SK-N-MC (cell line): ENCODE results near the gene ASB17.
"Not testable (repeated sequence)": the region's sequence is repeated elsewhere in the genome, so short reads cannot be mapped to it uniquely, and the experiment has no call there.

Experiments
- DNase-seq: peaks from one replicate; pipeline ENCODE4 v3.0.0-alpha.2; 2011; ENCODE audit warnings: low read depth, low spot score
- H3K27ac ChIP-seq: fragments of 200-600 bp; sonication (generic); 2 replicates; pipeline ENCODE4 v1.5.1; 2016; ENCODE audit warnings: mixed run types
- H3K36me3 ChIP-seq: fragments of 200-600 bp; sonication (generic); 2 replicates; pipeline ENCODE4 v1.6.1; 2017; ENCODE audit warnings: antibody characterized with exemption, low read length, mixed read lengths; ENCODE audit not compliant: insufficient read depth
- H3K4me3 ChIP-seq: fragments of 200-600 bp; sonication (generic); 2 replicates; pipeline ENCODE4 v1.5.1; 2016
- H3K9ac ChIP-seq: fragments of 200-600 bp; sonication (generic); 2 replicates; pipeline ENCODE4 v1.8.0; 2017; ENCODE audit warnings: mixed run types, mixed read lengths; ENCODE audit not compliant: insufficient read length
- H3K9me3 ChIP-seq: fragments of 200-600 bp; sonication (generic); 2 replicates; pipeline ENCODE4 v1.6.1; 2017; ENCODE audit warnings: low read depth, mild to moderate bottlenecking, antibody characterized with exemption, low read length, moderate library complexity, mixed read lengths
- EZH2 ChIP-seq: fragments of 200-600 bp; sonication (generic); IDR thresholded peaks from one replicate; pipeline ENCODE4 v1.6.1; 2017; ENCODE audit warnings: antibody characterized with exemption
- FOXP2 ChIP-seq: optimal IDR thresholded peaks from 2 replicates; pipeline ENCODE3; 2011; ENCODE audit warnings: mild to moderate bottlenecking, moderate library complexity; ENCODE audit not compliant: insufficient read depth; ENCODE audit errors: extremely low read length, control extremely low read depth
- POLR2AphosphoS5 ChIP-seq: IDR thresholded peaks from 2 replicates; pipeline ENCODE4 v1.6.1; 2012; ENCODE audit warnings: mild to moderate bottlenecking, low read depth, low read length, borderline replicate concordance

ASB17 gene

DNA sequence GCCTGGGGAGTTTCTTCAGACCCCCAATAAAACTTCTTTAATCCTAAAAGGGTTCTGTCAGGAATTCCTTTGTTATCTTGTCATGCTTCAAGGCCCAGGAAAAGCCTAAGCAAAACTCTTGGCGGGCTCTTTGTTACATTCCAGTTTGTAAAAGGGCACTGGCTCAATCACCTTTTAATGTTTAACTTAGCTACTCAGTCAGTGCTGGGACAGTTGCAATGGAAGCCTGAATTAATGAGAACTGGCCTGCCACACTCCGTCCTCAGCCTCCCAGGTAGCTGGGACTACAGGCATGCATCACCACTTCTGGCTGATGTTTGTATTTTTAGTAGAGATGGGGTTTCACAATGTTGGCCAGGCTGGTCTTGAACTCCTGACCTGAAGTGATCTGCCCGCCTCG lies 21.3 kb upstream of the ASB17 start:
- H3K9me3 ChIP-seq: no peaks in the 10 kb centered on the region
- DNase-seq: no peak
- H3K27ac ChIP-seq: no peak overlapping the region
- no peak overlapping the region for H3K9ac ChIP-seq
- H3K4me3 ChIP-seq: no peak overlapping the region
- TF ChIP-seq POLR2AphosphoS5 (no peak), EZH2 (no peak), FOXP2 (no peak)
- H3K36me3 ChIP-seq: no peaks in the 10 kb centered on the region

GRCh38 chr1:75952016-75952415 lies 19.8 kb upstream of the ASB17 start:
- Histone ChIP-seq H3K9me3 (no peaks in the 10 kb centered on the region), H3K4me3 (no peak overlapping the region), H3K9ac (no peak overlapping the region), H3K27ac (no peak overlapping the region), H3K36me3 (no peaks in the 10 kb centered on the region)
- TF ChIP-seq FOXP2 (no peak), EZH2 (no peak), POLR2AphosphoS5 (no peak)
- DNase-seq: peak; percentile 26

- no peak overlapping the region for H3K4me3 ChIP-seq
- H3K9ac ChIP-seq: no peak overlapping the region
- H3K27ac ChIP-seq: no peak overlapping the region; the same call in 1 of the 2 replicates
- no peak for DNase-seq
- TF ChIP-seq POLR2AphosphoS5 (no peak), FOXP2 (no peak)
- H3K36me3 ChIP-seq: no peaks in the 10 kb centered on the region
- H3K9me3 ChIP-seq: no peaks in the 10 kb centered on the region
Measured at GRCh38 chr1:75950176-75950575, 18.0 kb upstream of the ASB17 start.

- H3K36me3 ChIP-seq, H3K4me3 ChIP-seq, DNase-seq, H3K9me3 ChIP-seq, H3K9ac ChIP-seq, H3K27ac ChIP-seq: not testable (repeated sequence)
Measured at GRCh38 chr1:75943037-75943436, 10.8 kb upstream of the ASB17 start.

- Histone ChIP-seq H3K27ac (no peak overlapping the region), H3K9ac (no peak overlapping the region), H3K36me3 (no peaks in the 10 kb centered on the region), H3K4me3 (no peak overlapping the region), H3K9me3 (no peaks in the 10 kb centered on the region)
- DNase-seq: no peak
- no peak for TF ChIP-seq FOXP2
- TF ChIP-seq EZH2: no peak
- no peak for TF ChIP-seq POLR2AphosphoS5
Measured at GRCh38 chr1:75937034-75937433, 4.8 kb upstream of the ASB17 start.

GRCh38 chr1:75922698-75923097 lies 9.5 kb downstream of the ASB17 start:
- Histone ChIP-seq H3K4me3 (no peak overlapping the region), H3K27ac (no peak overlapping the region), H3K36me3 (no peaks in the 10 kb centered on the region), H3K9ac (no peak overlapping the region), H3K9me3 (no peaks in the 10 kb centered on the region)
- DNase-seq: no peak
- no peak for TF ChIP-seq EZH2
- no peak for TF ChIP-seq FOXP2
- TF ChIP-seq POLR2AphosphoS5: no peak

DNA sequence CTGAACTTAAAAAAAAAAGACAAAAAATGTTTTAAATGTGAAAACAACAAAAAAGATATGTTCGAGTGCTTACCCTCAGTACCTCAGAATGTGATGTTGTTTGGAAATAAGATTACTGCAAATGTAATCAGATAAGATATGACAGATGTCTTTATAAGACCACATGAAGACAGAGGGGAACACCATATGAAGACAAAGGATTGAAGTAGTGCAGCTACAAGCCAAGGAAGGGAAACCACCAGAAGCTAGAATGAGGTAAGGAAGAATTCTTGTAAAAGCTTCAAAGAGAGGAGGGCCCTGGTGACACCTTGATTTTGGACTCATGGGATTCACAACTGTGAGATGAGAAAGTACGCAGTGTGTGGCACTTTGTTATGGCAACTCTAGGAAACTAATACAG lies 15.4 kb downstream of the ASB17 start:
- Histone ChIP-seq H3K36me3 (no peaks in the 10 kb centered on the region), H3K4me3 (no peak overlapping the region), H3K9ac (no peak overlapping the region), H3K27ac (no peak overlapping the region), H3K9me3 (no peaks in the 10 kb centered on the region)
- no peak for TF ChIP-seq EZH2
- TF ChIP-seq FOXP2: no peak
- no peak for TF ChIP-seq POLR2AphosphoS5
- DNase-seq: no peak

GRCh38 chr1:75908717-75909152 lies 23.5 kb downstream of the ASB17 start:
- no peaks in the 10 kb centered on the region for H3K9me3 ChIP-seq
- peak overlapping the region; percentile 44 for H3K4me3 ChIP-seq
- no peak for TF ChIP-seq EZH2
- no peak for TF ChIP-seq POLR2AphosphoS5
- TF ChIP-seq FOXP2: no peak
- no peak overlapping the region for H3K9ac ChIP-seq
- DNase-seq: peak; percentile 39
- H3K27ac ChIP-seq: no peak overlapping the region
- no peaks in the 10 kb centered on the region for H3K36me3 ChIP-seq

DNA sequence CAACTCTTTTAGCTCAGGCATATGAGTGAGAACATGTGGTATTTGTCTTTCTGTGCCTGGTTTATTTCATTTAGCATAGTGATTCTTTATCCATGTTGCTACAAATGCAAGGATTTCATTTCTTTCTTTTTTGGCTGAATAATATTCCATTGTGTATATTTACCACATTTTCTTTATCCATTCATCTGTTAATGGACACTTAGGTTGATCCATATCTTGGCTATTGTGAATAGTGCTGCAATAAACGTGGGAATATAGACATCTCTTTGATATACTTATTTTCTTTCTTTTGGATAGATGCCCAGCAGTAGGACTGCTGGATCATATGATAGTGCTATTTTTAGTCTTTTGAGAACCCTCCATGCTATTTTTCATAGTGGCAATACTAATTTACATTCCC lies 30.8 kb downstream of the ASB17 start:
- TF ChIP-seq EZH2: no peak
- no peak for TF ChIP-seq POLR2AphosphoS5
- no peak for TF ChIP-seq FOXP2
- Histone ChIP-seq H3K9me3 (no peaks in the 10 kb centered on the region), H3K27ac (no peak overlapping the region), H3K9ac (no peak overlapping the region), H3K4me3 (no peak overlapping the region), H3K36me3 (no peaks in the 10 kb centered on the region)
- DNase-seq: no peak
